Left lung (tissue), 14 donors: Measurements from ENCODE around the gene MOBP. TPM values are rescaled to one million over a fixed set of nuclear protein-coding genes. Genes with fewer than 3 reads are reported as not detected.
"Not testable (repeated sequence)": the region's sequence is repeated elsewhere in the genome, so short reads cannot be mapped to it uniquely, and the experiment has no call there.

ENCODE experiments used
- ATAC-seq: fragments of 200-7000 bp; cut with Tn5 transposase; one replicate; pipeline ENCODE4 v1.9.1; 2020; ENCODE audit warnings: moderate library complexity
- DNase-seq, 4 donors: peaks; one replicate each; pipeline ENCODE4 v3.0.0-alpha.2; 2013 to 2020
- H3K27ac ChIP-seq, 2 donors: fragments of 200-600 bp; sonication (generic) in 1 of 2; one replicate each; pipeline versions ENCODE4 v1.5.0 to v1.8.0; 2020 to 2021
- H3K27me3 ChIP-seq, 2 donors: fragments of 200-600 bp; sonication (generic) in 1 of 2; one replicate each; pipeline versions ENCODE4 v1.5.0 to v1.8.0; 2020 to 2021
- H3K36me3 ChIP-seq, 2 donors: fragments of 200-600 bp; sonication (generic) in 1 of 2; one replicate each; pipeline versions ENCODE4 v1.5.0 to v1.8.0; 2020 to 2021
- H3K4me1 ChIP-seq, 2 donors: fragments of 200-600 bp; one replicate each; pipeline ENCODE4 v1.8.0; 2021
- H3K4me3 ChIP-seq, 2 donors: fragments of 200-600 bp; sonication (generic) in 1 of 2; one replicate each; pipeline versions ENCODE4 v1.5.0 to v1.8.0; 2020 to 2021; ENCODE audit warnings: mild to moderate bottlenecking in 1 of 2
- H3K9me3 ChIP-seq, 2 donors: fragments of 200-600 bp; sonication (generic) in 1 of 2; one replicate each; pipeline versions ENCODE4 v1.5.0 to v1.8.0; 2020 to 2021
- CTCF ChIP-seq, 2 donors: fragments of 200-600 bp; sonication (generic) in 1 of 2; IDR thresholded peaks; one replicate each; pipeline versions ENCODE4 v1.5.0 to v1.8.0; 2021; ENCODE audit warnings: antibody characterized with exemption in 2 of 2
- intact Hi-C, 2 donors: fragments of 100-400 bp; cut with DNase I; formaldehyde crosslinking; loops; one replicate each; pipeline versions ENCODE4 v1.11.2 to v1.14.2; 2022
- long read RNA-seq, 12 donors: library from polyadenylated mRNA in 2 of 12; unstranded in 2 of 12; transcript quantifications; one replicate each; pipeline ENCODE4 v2.0.0 and lab custom pipeline, GENCODE V29; 2019 to 2026
- polyA plus RNA-seq, 6 donors: library from polyadenylated mRNA; unstranded; fragments of 120-200 nt; gene quantifications; one replicate each; pipeline ENCODE4 v1.2.1, GENCODE V29; 2013; ENCODE audit not compliant: insufficient read length in 6 of 6
- total RNA-seq, 2 donors: library from RNA; stranded (reverse); fragmentation: NEBNext Ultra II Directional; extraction: Animal tissue kit (Norgen Biotek cat#: 25700); gene quantifications; one replicate each; pipeline ENCODE4 v1.2.1, GENCODE V29; 2021
- donor health status: DM: no; HTN: yes; CAD: no.
- donor health status: DM: no; HTN: no; CAD: no.

The MOBP gene
- under 1 TPM; 0.09 to 0.16 TPM for total RNA-seq
- polyA plus RNA-seq: under 1 TPM; 0.08 to 0.55 (median 0.28) TPM
- long read RNA-seq, donor 1: 0 reads
- long read RNA-seq, donor 2: 0 reads
- long read RNA-seq, donor 3: 0 reads
- long read RNA-seq, donor 4: 0 reads
- long read RNA-seq, donor 5: 0 reads
- long read RNA-seq, donor 6: 0 reads
- long read RNA-seq, donor 7: 0 reads
- long read RNA-seq, donor 8: 0 reads
- long read RNA-seq, donor 9: 0 reads
- long read RNA-seq, donor 10: 0 reads
- long read RNA-seq, donor 11, full-length matches to known transcripts: 18 of 44 reads
- long read RNA-seq, donor 11, partial matches to known transcripts: 26 of 44 reads
- long read RNA-seq, donor 11, other reads (novel, unspliced or antisense): 0 of 44 reads
- long read RNA-seq, donor 12: 0 reads

GRCh38 chr3:39467394-39468107, at the start of gene MOBP:
TSS of gene MOBP (plus strand) at chr3:39467680. CDS start at chr3:39502070, 34,390 bp downstream.
- H3K9me3 ChIP-seq: no peaks in the 10 kb centered on the region
- TF ChIP-seq CTCF (IDR thresholded peaks at IDR 0.05): no peak
- no peaks in the 10 kb centered on the region for H3K4me1 ChIP-seq
- DNase-seq (no peak), ATAC-seq (no peak)
- H3K36me3 ChIP-seq: no peaks in the 10 kb centered on the region
- H3K27me3 ChIP-seq: peaks cover 0 to under 1% of the 10 kb centered on the region in 2 donors
- intact Hi-C loops: no loop called here
- H3K4me3 ChIP-seq: no peak within 1 kb of the TSS
- no peak within 1 kb of the TSS for H3K27ac ChIP-seq

DNA sequence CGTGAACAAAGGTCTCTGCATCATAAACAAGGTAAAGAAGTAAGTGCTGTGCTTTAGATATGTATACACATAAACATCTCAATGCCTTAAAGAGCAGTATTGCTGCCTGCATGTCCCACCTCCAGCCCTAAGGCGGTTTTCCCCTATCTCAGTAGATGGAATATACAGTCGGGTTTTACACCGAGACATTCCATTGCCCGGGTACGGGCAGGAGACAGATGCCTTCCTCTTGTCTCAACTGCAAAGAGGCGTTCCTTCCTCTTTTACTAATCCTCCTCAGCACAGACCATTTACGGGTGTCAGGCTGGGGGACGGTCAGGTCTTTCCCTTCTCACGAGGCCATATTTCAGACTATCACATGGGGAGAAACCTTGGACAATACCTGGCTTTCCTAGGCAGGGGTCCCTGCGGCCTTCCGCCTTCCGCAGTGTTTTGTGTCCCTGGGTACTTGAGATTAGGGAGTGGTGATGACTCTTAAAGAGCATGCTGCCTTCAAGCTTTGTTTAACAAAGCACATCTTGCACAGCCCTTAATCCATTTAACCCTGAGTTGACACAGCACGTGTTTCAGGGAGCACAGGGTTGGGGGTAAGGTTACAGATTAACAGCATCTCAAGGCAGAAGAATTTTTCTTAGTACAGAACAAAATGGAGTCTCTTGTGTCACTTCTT, 48.8 kb upstream of the MOBP start:
- H3K4me1 ChIP-seq, H3K9me3 ChIP-seq, H3K27ac ChIP-seq, H3K4me3 ChIP-seq, intact Hi-C loops, H3K27me3 ChIP-seq, DNase-seq: not testable (repeated sequence)
- peaks cover 0 to 12% of the 10 kb centered on the region in 2 donors for H3K36me3 ChIP-seq
- peak; percentile 5 for ATAC-seq

DNA sequence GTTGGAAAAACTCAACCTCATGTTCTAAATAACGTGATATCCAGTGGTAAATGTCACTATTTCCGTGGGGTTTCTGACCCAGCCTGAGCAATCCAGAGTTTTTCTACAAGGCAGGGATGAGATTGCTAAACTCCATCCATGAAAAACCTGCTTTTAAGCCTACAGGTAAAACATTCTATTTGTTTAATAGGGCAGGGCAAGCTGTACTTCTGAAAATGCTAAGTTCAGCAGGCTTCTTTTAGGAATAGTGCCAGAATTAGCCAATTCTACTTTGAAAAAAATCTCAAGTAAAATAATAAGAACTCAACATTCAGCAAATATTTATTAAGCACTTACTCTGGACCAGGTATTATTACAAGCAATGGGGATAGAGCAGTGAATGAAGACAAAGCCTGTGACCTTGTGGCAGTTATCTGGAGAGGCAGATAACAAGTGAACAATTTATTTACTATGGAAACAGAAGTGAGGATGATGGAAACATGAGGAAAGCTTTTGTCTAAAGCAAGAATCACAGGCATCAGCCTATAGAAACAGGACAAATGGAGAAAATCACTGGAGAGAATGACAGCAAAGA, 47.7 kb upstream of the MOBP start:
- no peaks in the 10 kb centered on the region for H3K27me3 ChIP-seq
- peak; percentile 86 for ATAC-seq
- peak in 1 of 4 donors; percentile 49 for DNase-seq
- peaks cover 0 to under 1% of the 10 kb centered on the region in 2 donors for H3K36me3 ChIP-seq
- TF ChIP-seq CTCF (IDR thresholded peaks at IDR 0.05): no peak
- H3K4me1 ChIP-seq: no peaks in the 10 kb centered on the region
- H3K9me3 ChIP-seq: no peaks in the 10 kb centered on the region
- intact Hi-C loops: no loop called here
- H3K4me3 ChIP-seq: no peak overlapping the region
- no peak overlapping the region for H3K27ac ChIP-seq

DNA sequence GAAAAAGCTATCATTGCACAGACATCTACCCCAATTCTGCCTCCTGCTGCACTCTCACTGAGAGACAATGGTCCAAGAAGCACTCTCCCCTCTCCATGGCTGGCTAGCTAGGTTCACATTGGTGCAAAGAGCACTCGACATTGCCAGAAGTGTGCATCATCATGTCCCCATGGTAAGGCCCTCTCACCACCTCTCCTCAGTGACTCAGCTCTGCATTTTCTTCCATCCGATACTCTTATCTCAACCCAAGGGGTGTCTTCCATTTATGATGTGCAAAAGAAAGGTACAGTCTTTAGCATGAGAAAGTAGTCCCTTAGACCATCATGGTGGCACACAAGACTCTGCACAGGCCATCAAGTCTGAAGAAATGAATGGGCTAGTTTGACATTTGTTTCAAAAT, 46.9 kb upstream of the MOBP start:
- Histone ChIP-seq H3K4me3 (no peak overlapping the region), H3K4me1 (no peaks in the 10 kb centered on the region), H3K9me3 (no peaks in the 10 kb centered on the region), H3K36me3 (no peaks in the 10 kb centered on the region), H3K27ac (no peak overlapping the region), H3K27me3 (no peaks in the 10 kb centered on the region)
- no peak for ATAC-seq
- no peak for TF ChIP-seq CTCF (IDR thresholded peaks at IDR 0.05)
- intact Hi-C loops: no loop called here
- no peak for DNase-seq

- Histone ChIP-seq H3K4me3 (no peak overlapping the region), H3K36me3 (no peaks in the 10 kb centered on the region), H3K27ac (no peak overlapping the region), H3K4me1 (no peaks in the 10 kb centered on the region), H3K27me3 (no peaks in the 10 kb centered on the region), H3K9me3 (no peaks in the 10 kb centered on the region)
- ATAC-seq: no peak
- no peak for TF ChIP-seq CTCF (IDR thresholded peaks at IDR 0.05)
- no peak for DNase-seq
- intact Hi-C loops: no loop called here
Observed at GRCh38 chr3:39423436-39423970, 44.0 kb upstream of the MOBP start.
